ENCODE data around the gene MEAF6. TPM values are rescaled to one million over a fixed set of nuclear protein-coding genes. Genes with fewer than 3 reads are reported as not detected.

The MEAF6 gene
- total RNA-seq, 4 donors from 2014 or later = 63.6 to 105 (median 68.7) TPM

GRCh38 chr1:37473431-37474045, 41.0 kb downstream of the MEAF6 start:
- Histone ChIP-seq H3K27ac (peak overlapping the region; percentile 95), H3K36me3 (peaks cover 7% of the 10 kb centered on the region), H3K4me3 (peak overlapping the region; percentile 81), H3K27me3 (no peaks in the 10 kb centered on the region), H3K9me3 (no peaks in the 10 kb centered on the region), H3K4me1 (peaks cover 71% of the 10 kb centered on the region)
- TF ChIP-seq POLR2AphosphoS5 (IDR thresholded peaks at IDR 0.05) (no peak), POLR2A (IDR thresholded peaks at IDR 0.05) (no peak), CTCF (IDR thresholded peaks at IDR 0.05) (no peak), EP300 (IDR thresholded peaks at IDR 0.05) (no peak)
- DNase-seq (ENCODE audit: low spot score in 2 of 2) = no peak
- WGBS = 29% methylated on average over 12 of the region's 12 CpGs

- DNase-seq (ENCODE audit: low spot score in 2 of 2) = no peak
- WGBS = 68% methylated on average over 1 of the region's 1 CpG
- Histone ChIP-seq H3K27me3 (no peaks in the 10 kb centered on the region), H3K9me3 (no peaks in the 10 kb centered on the region), H3K4me3 (peak overlapping the region; percentile 81), H3K4me1 (peaks cover 65% of the 10 kb centered on the region), H3K27ac (peak overlapping the region; percentile 95), H3K36me3 (peaks cover 2% of the 10 kb centered on the region)
- TF ChIP-seq EP300 (IDR thresholded peaks at IDR 0.05) (no peak), POLR2A (IDR thresholded peaks at IDR 0.05) (no peak), CTCF (IDR thresholded peaks at IDR 0.05) (no peak), POLR2AphosphoS5 (IDR thresholded peaks at IDR 0.05) (no peak)
Measured at GRCh38 chr1:37472994-37473393, 41.6 kb downstream of the MEAF6 start.

DNA sequence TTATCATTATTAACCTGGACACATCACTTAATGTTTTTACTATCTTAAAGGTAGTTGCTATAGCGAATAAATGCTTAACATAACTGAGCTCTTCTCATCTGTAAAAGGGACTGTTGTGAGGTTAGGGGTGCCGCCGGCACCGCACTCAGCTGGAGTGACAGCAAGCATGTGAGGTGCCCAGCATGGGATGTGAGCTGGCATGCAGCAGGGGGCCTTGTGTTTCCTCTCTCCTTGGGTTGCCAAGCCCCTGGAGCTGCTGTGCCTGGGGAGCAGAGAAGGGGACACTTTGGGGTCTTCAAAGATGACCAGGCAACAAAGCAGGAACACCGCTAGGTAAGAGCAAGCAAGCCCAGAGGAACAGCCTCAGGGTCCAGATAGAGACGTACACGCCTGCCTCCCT, 42.3 kb downstream of the MEAF6 start:
- Histone ChIP-seq H3K9me3 (no peaks in the 10 kb centered on the region), H3K27me3 (no peaks in the 10 kb centered on the region), H3K36me3 (no peaks in the 10 kb centered on the region), H3K4me3 (no peak overlapping the region), H3K4me1 (peaks cover 58% of the 10 kb centered on the region), H3K27ac (peak overlapping the region; percentile 86)
- TF ChIP-seq POLR2AphosphoS5 (IDR thresholded peaks at IDR 0.05) = no peak
- TF ChIP-seq POLR2A (IDR thresholded peaks at IDR 0.05) = no peak
- TF ChIP-seq EP300 (IDR thresholded peaks at IDR 0.05) = no peak
- TF ChIP-seq CTCF (IDR thresholded peaks at IDR 0.05) = no peak
- 68% methylated on average over 7 of the region's 7 CpGs for WGBS
- DNase-seq (ENCODE audit: low spot score in 2 of 2) = no peak

DNA sequence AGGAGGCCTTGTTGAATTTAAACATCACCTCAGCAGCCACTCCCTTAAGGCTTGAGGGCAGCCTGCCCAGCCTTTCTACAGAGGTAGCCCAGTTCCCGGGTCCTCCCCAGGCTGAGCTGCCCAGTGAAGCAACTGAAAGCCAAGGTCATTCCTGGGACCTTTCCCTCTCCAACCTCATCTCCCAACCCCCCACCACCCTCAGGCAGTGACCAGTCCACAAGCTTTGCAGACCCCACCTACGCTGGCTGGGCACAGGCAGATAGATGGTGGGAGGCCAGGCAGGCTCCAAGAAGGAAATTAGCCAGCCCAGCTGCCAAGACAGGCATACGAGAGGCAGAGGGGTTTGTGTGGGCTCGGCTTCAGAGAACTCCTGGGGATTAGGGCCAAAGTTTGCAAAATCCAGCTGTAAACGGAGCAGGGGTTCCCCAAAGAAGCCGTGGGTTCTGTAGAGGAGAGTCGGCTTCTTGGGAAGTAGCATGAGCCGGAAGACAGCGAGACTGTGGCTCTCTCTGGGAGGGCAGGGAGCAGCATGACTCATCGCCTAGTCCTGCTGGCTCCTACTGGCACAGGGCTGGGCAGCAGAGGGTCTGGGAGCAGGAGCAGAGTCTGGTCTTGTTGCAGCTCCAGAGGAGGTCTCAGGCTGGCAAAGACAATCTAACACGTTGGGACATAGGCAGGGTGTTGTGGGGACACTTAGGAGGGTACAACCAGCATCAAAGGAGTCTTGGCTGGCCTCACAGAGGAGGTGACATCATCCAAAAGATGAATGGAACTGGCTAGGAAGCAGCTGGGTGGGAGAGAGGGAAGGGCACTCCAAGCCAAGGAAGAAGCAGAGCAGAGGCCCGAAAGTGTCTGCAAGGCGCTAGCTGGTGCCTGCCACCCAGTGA, 43.0 kb downstream of the MEAF6 start:
- Histone ChIP-seq H3K27ac (peak overlapping the region; percentile 86), H3K36me3 (no peaks in the 10 kb centered on the region), H3K4me1 (peaks cover 51% of the 10 kb centered on the region), H3K9me3 (no peaks in the 10 kb centered on the region), H3K27me3 (no peaks in the 10 kb centered on the region), H3K4me3 (peak overlapping the region; percentile 34)
- no peak for TF ChIP-seq EP300 (IDR thresholded peaks at IDR 0.05)
- peak in 1 of 3 donors; percentile 45 for TF ChIP-seq POLR2AphosphoS5 (IDR thresholded peaks at IDR 0.05)
- DNase-seq (ENCODE audit: low spot score in 2 of 2) = no peak
- WGBS = 5% methylated on average over 9 of the region's 13 CpGs

- Histone ChIP-seq H3K4me1 (peaks cover 47% of the 10 kb centered on the region), H3K27me3 (no peaks in the 10 kb centered on the region), H3K36me3 (no peaks in the 10 kb centered on the region), H3K4me3 (no peak overlapping the region), H3K9me3 (no peaks in the 10 kb centered on the region), H3K27ac (no peak overlapping the region)
- no peak for DNase-seq (ENCODE audit: low spot score in 2 of 2)
- TF ChIP-seq CTCF (IDR thresholded peaks at IDR 0.05) = no peak
- TF ChIP-seq POLR2AphosphoS5 (IDR thresholded peaks at IDR 0.05) = no peak
- no peak for TF ChIP-seq EP300 (IDR thresholded peaks at IDR 0.05)
- no peak for TF ChIP-seq POLR2A (IDR thresholded peaks at IDR 0.05)
- WGBS = 83% methylated on average over 3 of the region's 3 CpGs
Measured at GRCh38 chr1:37469386-37469785, 45.2 kb downstream of the MEAF6 start.

Data from suprapubic skin (tissue), 4 donors.